Testis (tissue), 3 donors: ENCODE results near the gene CA5A. TPM values are rescaled to one million over a fixed set of nuclear protein-coding genes. Genes with fewer than 3 reads are reported as not detected.

Experiments
- DNase-seq: peaks from one replicate; pipeline ENCODE4 v3.0.0-alpha.2; 2019
- H3K27ac ChIP-seq, 2 donors: fragments of 200-600 bp; sonication (generic); one replicate each; pipeline ENCODE4 v1.5.1; 2019
- H3K27me3 ChIP-seq: fragments of 200-600 bp; sonication (generic); one replicate; pipeline ENCODE4 v1.5.1; 2019
- H3K36me3 ChIP-seq: fragments of 200-600 bp; sonication (generic); one replicate; pipeline ENCODE4 v1.5.1; 2017; ENCODE audit warnings: low read depth; ENCODE audit errors: missing control alignments
- H3K4me1 ChIP-seq: fragments of 200-600 bp; sonication (generic); one replicate; pipeline ENCODE4 v1.5.1; 2019
- H3K4me3 ChIP-seq, 2 donors: fragments of 200-600 bp; sonication (generic); one replicate each; pipeline ENCODE4 v1.5.1; 2017 to 2019
- H3K9me3 ChIP-seq: fragments of 200-600 bp; sonication (generic); one replicate; pipeline ENCODE4 v1.5.1; 2017
- POLR2A ChIP-seq: fragments of 450-650 bp; IDR thresholded peaks from one replicate; pipeline ENCODE4 v1.6.1; 2017; ENCODE audit warnings: antibody characterized with exemption, mild to moderate bottlenecking, moderate library complexity
- WGBS, 2 donors: methylation state at CpG; one replicate each; pipeline ENCODE4 v1.1.5; 2018; 5-methylcytosine and 5-hydroxymethylcytosine counted together
- intact Hi-C: fragments of 100-400 bp; cut with DNase I; formaldehyde crosslinking; loops from one replicate; pipeline ENCODE4 v1.15.1; 2023; ENCODE audit warnings: low total_unique reads
- polyA plus RNA-seq: library from polyadenylated mRNA; stranded (reverse); fragments of 350-450 nt; fragmentation: Illumina TruSeq; extraction: RNeasy Lipid Tissue Mini Kit (QIAGEN cat#74804); gene quantifications from one replicate; pipeline ENCODE4 v1.2.3, GENCODE V29; 2014; ENCODE audit warnings: low read depth, low replicate concordance; ENCODE audit not compliant: insufficient read depth
- total RNA-seq, 2 donors: library from RNA; depleted of rRNA; stranded (reverse); fragments of >200 nt; gene quantifications; one replicate each; pipeline ENCODE4 v1.2.3, GENCODE V29; 2016
- TF ChIP-seq, protein P1 (sequence below), 3 experiments: fragments of 450-650 bp in 2 of 3; fragments of 200-600 bp in 1 of 3; sonication (generic) in 1 of 3; IDR thresholded peaks; one replicate each; pipeline ENCODE4 v1.5.1; 2016 to 2019; ENCODE audit warnings: antibody characterized with exemption in 3 of 3, mild to moderate bottlenecking in 2 of 3, moderate library complexity in 1 of 3

Gene CA5A
- total and polyA plus RNA-seq, 3 donors from 2014 or later: not detected

DNA sequence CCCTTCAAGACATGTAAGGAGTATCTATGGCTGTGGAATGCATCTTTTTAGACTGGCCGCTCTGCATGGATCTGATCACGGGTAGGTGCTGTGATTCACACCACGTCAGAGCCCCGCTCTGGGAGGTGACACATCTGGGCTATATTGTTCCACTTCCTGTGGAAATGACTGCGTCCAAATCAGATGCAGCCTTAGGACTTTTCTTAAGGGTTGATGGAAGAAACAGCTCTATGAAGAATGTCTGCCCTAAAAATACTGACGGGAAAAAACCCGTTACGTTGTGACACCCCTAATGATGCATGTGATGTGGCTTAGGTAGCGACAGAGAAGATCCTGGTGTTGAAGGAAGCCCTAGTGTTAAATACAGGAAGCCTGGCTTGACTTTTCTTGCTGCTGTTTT lies 27.1 kb upstream of the CA5A start:
- Histone ChIP-seq H3K27ac (no peak overlapping the region), H3K27me3 (no peaks in the 10 kb centered on the region)
- DNase-seq: no peak

DNA sequence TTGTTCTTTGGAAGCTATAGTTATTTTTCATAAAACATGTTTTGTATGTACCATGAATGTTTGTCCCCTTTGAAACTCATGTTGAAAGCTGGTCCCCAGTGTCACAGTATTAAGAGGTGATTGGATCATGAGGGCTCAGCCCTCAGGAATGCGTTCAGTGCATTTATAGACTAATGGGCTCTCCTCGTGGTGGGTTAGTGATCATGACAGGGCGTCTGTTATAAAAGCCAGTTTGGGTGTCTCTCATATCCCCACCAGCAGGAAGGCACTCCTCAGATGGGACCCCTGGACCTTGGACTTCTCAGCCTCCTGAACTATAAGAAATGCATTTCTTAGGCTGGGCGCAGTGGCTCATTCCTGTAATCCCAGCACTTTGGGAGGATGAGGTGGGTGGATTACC lies 25.3 kb upstream of the CA5A start:
- TF ChIP-seq, protein P1, sequence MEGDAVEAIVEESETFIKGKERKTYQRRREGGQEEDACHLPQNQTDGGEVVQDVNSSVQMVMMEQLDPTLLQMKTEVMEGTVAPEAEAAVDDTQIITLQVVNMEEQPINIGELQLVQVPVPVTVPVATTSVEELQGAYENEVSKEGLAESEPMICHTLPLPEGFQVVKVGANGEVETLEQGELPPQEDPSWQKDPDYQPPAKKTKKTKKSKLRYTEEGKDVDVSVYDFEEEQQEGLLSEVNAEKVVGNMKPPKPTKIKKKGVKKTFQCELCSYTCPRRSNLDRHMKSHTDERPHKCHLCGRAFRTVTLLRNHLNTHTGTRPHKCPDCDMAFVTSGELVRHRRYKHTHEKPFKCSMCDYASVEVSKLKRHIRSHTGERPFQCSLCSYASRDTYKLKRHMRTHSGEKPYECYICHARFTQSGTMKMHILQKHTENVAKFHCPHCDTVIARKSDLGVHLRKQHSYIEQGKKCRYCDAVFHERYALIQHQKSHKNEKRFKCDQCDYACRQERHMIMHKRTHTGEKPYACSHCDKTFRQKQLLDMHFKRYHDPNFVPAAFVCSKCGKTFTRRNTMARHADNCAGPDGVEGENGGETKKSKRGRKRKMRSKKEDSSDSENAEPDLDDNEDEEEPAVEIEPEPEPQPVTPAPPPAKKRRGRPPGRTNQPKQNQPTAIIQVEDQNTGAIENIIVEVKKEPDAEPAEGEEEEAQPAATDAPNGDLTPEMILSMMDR (IDR thresholded peaks at IDR 0.05): no peak
- TF ChIP-seq POLR2A: no peak
- H3K27me3 ChIP-seq: no peaks in the 10 kb centered on the region
- WGBS, 2 donors: 85 to 87% methylated on average over 4 of the region's 4 CpGs
- intact Hi-C loops: no loop called here
- no peaks in the 10 kb centered on the region for H3K9me3 ChIP-seq
- H3K4me1 ChIP-seq: peaks cover 10% of the 10 kb centered on the region
- DNase-seq: no peak
- H3K27ac ChIP-seq: no peak overlapping the region
- no peaks in the 10 kb centered on the region for H3K36me3 ChIP-seq
- H3K4me3 ChIP-seq: no peak overlapping the region

More for the DNA sequence above, 27.1 kb upstream of the CA5A start:
- H3K9me3 ChIP-seq: no peaks in the 10 kb centered on the region
- intact Hi-C loops: no loop called here
- TF ChIP-seq POLR2A: no peak
- TF ChIP-seq, protein P1 (IDR thresholded peaks at IDR 0.05): no peak
- H3K4me1 ChIP-seq: peaks cover 14% of the 10 kb centered on the region
- no peaks in the 10 kb centered on the region for H3K36me3 ChIP-seq
- 78 to 89% methylated on average over 9 of the region's 9 CpGs for WGBS, 2 donors
- no peak overlapping the region for H3K4me3 ChIP-seq

DNA sequence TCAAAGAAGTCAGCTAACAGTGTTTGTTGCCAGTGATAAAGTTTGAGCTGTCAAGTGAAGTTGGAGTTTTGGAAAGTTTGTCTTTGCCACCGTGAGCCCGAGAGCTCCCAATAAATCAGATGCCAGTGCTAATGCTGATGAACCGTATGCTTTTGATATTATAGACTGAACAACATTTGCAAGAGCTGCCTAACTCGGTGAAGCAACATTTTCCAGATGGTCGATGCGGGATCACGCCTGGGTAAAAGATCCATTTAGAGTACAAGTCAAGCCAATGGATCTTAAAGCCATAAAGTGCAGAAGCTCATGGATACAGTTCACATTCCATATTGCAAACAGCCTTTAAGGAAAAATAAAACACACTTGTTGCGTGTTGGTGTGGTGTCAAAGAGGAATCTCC lies 24.5 kb upstream of the CA5A start:
- intact Hi-C loops: no loop called here
- Histone ChIP-seq H3K36me3 (no peaks in the 10 kb centered on the region), H3K4me3 (no peak overlapping the region), H3K27ac (no peak overlapping the region), H3K27me3 (no peaks in the 10 kb centered on the region), H3K9me3 (no peaks in the 10 kb centered on the region), H3K4me1 (peaks cover 4% of the 10 kb centered on the region)
- no peak for TF ChIP-seq POLR2A
- TF ChIP-seq, protein P1 (IDR thresholded peaks at IDR 0.05): no peak
- no peak for DNase-seq
- 93% methylated on average over 8 of the region's 8 CpGs for WGBS, 2 donors

DNA sequence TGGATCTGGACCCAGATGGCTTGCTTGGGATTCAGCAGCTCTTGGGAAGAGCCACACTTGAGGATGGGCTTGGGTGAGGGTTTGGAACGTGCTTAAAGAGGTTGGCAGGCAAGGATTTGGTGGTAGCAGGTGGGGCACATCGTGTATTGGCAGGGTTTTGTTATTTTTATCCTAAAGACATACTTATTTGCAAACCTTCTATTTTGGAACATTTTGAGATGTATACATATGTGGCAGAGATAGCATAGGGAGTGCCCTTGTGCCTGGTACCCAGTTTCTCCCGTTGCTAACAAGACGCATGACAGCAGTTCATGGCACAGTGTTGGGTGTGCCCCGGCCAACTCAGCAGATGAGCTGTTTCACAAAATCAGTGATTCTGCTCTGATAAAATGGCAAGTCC lies 24.0 kb upstream of the CA5A start:
- Histone ChIP-seq H3K27ac (no peak overlapping the region), H3K9me3 (no peaks in the 10 kb centered on the region), H3K4me1 (no peaks in the 10 kb centered on the region), H3K4me3 (no peak overlapping the region), H3K27me3 (no peaks in the 10 kb centered on the region), H3K36me3 (no peaks in the 10 kb centered on the region)
- intact Hi-C loops: no loop called here
- WGBS, 2 donors: 91 to 94% methylated on average over 5 of the region's 5 CpGs
- no peak for TF ChIP-seq POLR2A
- TF ChIP-seq, protein P1 (IDR thresholded peaks at IDR 0.05): no peak
- no peak for DNase-seq

DNA sequence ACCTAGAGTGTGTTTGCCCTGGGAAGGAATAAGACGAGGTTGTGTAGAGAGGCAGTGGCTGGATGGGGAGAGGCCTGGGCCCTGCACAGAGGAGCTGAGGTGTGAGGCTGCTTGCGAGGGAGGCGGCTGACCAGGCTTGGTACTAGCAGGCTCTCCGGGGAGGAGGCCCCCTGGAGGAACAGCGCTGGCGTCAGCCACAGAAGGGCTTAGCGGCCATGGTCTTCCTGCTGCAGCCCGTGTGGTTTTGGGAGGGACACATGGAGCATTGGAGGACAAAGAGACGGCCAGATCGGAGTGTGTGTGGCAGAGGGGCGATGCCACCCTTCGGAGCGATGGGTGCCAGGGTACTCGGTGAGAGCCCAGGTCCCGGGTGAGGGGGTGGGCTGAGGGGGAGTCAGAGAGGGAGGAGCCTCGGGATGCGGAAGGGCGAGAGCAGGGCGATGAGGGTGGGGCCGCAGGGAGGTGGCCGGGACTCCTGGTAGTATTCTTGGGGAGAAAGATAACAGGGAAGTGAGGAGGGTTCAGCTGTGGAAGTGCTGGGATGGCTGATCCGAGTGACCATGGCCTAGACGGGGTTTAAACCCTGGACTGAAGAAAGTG lies 23.2 kb upstream of the CA5A start:
- DNase-seq: no peak
- Histone ChIP-seq H3K27ac (no peak overlapping the region), H3K36me3 (no peaks in the 10 kb centered on the region), H3K4me3 (no peak overlapping the region), H3K27me3 (no peaks in the 10 kb centered on the region), H3K9me3 (no peaks in the 10 kb centered on the region), H3K4me1 (peaks cover 7% of the 10 kb centered on the region)
- intact Hi-C loops: no loop called here
- 85 to 89% methylated on average over 23 of the region's 23 CpGs for WGBS, 2 donors
- TF ChIP-seq, protein P1 (IDR thresholded peaks at IDR 0.05): no peak
- TF ChIP-seq POLR2A: no peak
